Activated CD8-positive, alpha-beta T cell treated with anti-CD3 and anti-CD28 coated beads for 36 hours (primary cell): Measurements from ENCODE around the gene RPS3. TPM values are rescaled to one million over a fixed set of nuclear protein-coding genes. Genes with fewer than 3 reads are reported as not detected.
A peak's percentile ranks its signal among the peaks of the same experiment; 100 is the strongest.

Experiments used
- ATAC-seq: fragments of 200-7000 bp; cut with Tn5 transposase; one replicate; pipeline ENCODE4 v1.10.0; 2021; ENCODE audit warnings: mild to moderate bottlenecking, moderate library complexity
- CTCF ChIA-PET: fragments of 350-600 bp; sonication (Branson Sonifier 250); formaldehyde crosslinking; loops from one replicate; lab custom pipeline; 2021; ENCODE audit warnings: antibody characterized with exemption; lab: Charles Lee
- POLR2A ChIA-PET: fragments of 350-600 bp; sonication (Branson Sonifier 250); formaldehyde crosslinking; loops from one replicate; lab custom pipeline; 2021; ENCODE audit warnings: antibody characterized with exemption; lab: Charles Lee
- DNase-seq: peaks from one replicate; pipeline ENCODE4 v3.0.0-alpha.2; 2020
- H3K27ac Mint-ChIP-seq: one replicate; pipeline ENCODE4 v1.8.0; 2021; ENCODE audit warnings: mild to moderate bottlenecking, mixed read lengths
- H3K27me3 Mint-ChIP-seq: one replicate; pipeline ENCODE4 v1.8.0; 2021; ENCODE audit warnings: mixed read lengths
- H3K36me3 Mint-ChIP-seq: one replicate; pipeline ENCODE4 v1.8.0; 2021; ENCODE audit warnings: low read depth, mixed read lengths
- H3K4me1 Mint-ChIP-seq: one replicate; pipeline ENCODE4 v1.8.0; 2021; ENCODE audit warnings: low read depth, mixed read lengths
- H3K4me3 Mint-ChIP-seq: one replicate; pipeline ENCODE4 v1.8.0; 2021; ENCODE audit warnings: mild to moderate bottlenecking, moderate library complexity, mixed read lengths
- H3K9me3 Mint-ChIP-seq: one replicate; pipeline ENCODE4 v1.8.0; 2021; ENCODE audit warnings: mixed read lengths
- CTCF ChIP-seq: fragments of 200-600 bp; IDR thresholded peaks from one replicate; pipeline ENCODE4 v1.8.0; 2022; ENCODE audit warnings: antibody characterized with exemption, mild to moderate bottlenecking
- intact Hi-C: fragments of 100-400 bp; cut with micrococcal nuclease; formaldehyde crosslinking; loops from one replicate; pipeline ENCODE4 v1.10.0; 2022
- total RNA-seq, 2 experiments: library from RNA; stranded (reverse); gene quantifications; one replicate each; pipeline ENCODE4 v1.2.3, GENCODE V29; 2021

RPS3 gene
- total RNA-seq, 2 experiments from 2014 or later = 4,906 to 4,954 TPM

GRCh38 chr11:75428281-75428724, 29.0 kb downstream of the RPS3 start:
- intact Hi-C loops = no loop called here
- peaks cover 38% of the 10 kb centered on the region for H3K27me3 Mint-ChIP-seq

GRCh38 chr11:75428989-75429640, 29.8 kb downstream of the RPS3 start:
- peak overlapping the region; percentile 57 for H3K4me3 Mint-ChIP-seq
- H3K27ac Mint-ChIP-seq = peak overlapping the region; percentile 72
- H3K4me1 Mint-ChIP-seq = peaks cover 13% of the 10 kb centered on the region
- intact Hi-C loops = no loop called here
- DNase-seq (no peak), ATAC-seq (no peak)
- POLR2A ChIA-PET = interaction anchor here (1.0 to 2.4 kb wide), 7 partner anchors 12 to 48 kb away, joined by 3 to 10 read pairs (median 4); partner anchors contain the start of gene RPS3
- no peak for TF ChIP-seq CTCF
- peaks cover 3% of the 10 kb centered on the region for H3K36me3 Mint-ChIP-seq
- CTCF ChIA-PET = interaction anchor here (1.2 to 2.5 kb wide), 5 partner anchors 28 to 149 kb away, joined by 3 to 9 read pairs (median 5); no protein-coding TSS in a partner anchor
- peaks cover 6% of the 10 kb centered on the region for H3K9me3 Mint-ChIP-seq
- peaks cover 41% of the 10 kb centered on the region for H3K27me3 Mint-ChIP-seq

More at GRCh38 chr11:75428281-75428724, 29.0 kb downstream of the RPS3 start:
- POLR2A ChIA-PET = interaction anchor here (0.7 to 5.6 kb wide), 3 partner anchors 21 to 29 kb away, joined by 3 to 32 read pairs (median 3); partner anchors contain the start of gene RPS3
- TF ChIP-seq CTCF = no peak
- DNase-seq = peak; percentile 68
- H3K9me3 Mint-ChIP-seq = peaks cover 6% of the 10 kb centered on the region
- H3K4me1 Mint-ChIP-seq = peaks cover 13% of the 10 kb centered on the region
- CTCF ChIA-PET = interaction anchor here (1.6 to 2.5 kb wide), 2 partner anchors 105 to 148 kb away, joined by 6 to 9 read pairs; no protein-coding TSS in a partner anchor
- no peak overlapping the region for H3K27ac Mint-ChIP-seq
- peak; percentile 48 for ATAC-seq
- H3K36me3 Mint-ChIP-seq = peaks cover 3% of the 10 kb centered on the region
- peak overlapping the region; percentile 21 for H3K4me3 Mint-ChIP-seq

- H3K27me3 Mint-ChIP-seq = peaks cover 41% of the 10 kb centered on the region
These were observed 30.3 kb downstream of the RPS3 start for GRCh38 chr11:75429641-75429901.

GRCh38 chr11:75429902-75430713, 30.8 kb downstream of the RPS3 start:
- intact Hi-C loops = no loop called here
- ChIA-PET POLR2A (interaction anchor here (1.0 to 2.4 kb wide), 8 partner anchors 11 to 47 kb away, joined by 3 to 10 read pairs (median 4); partner anchors contain the start of gene RPS3), CTCF (interaction anchor here (1.1 to 2.5 kb wide), 5 partner anchors 29 to 150 kb away, joined by 3 to 9 read pairs (median 5); no protein-coding TSS in a partner anchor)
- peaks cover 3% of the 10 kb centered on the region for H3K36me3 Mint-ChIP-seq
- TF ChIP-seq CTCF = no peak
- DNase-seq (peak; percentile 62), ATAC-seq (peak; percentile 72)
- peak overlapping the region; percentile 50 for H3K27ac Mint-ChIP-seq
- H3K27me3 Mint-ChIP-seq = peaks cover 41% of the 10 kb centered on the region
- H3K4me3 Mint-ChIP-seq = peak overlapping the region; percentile 67
- H3K4me1 Mint-ChIP-seq = peaks cover 13% of the 10 kb centered on the region
- peaks cover 6% of the 10 kb centered on the region for H3K9me3 Mint-ChIP-seq

More at GRCh38 chr11:75429641-75429901, 30.3 kb downstream of the RPS3 start:
- peaks cover 3% of the 10 kb centered on the region for H3K36me3 Mint-ChIP-seq
- H3K27ac Mint-ChIP-seq = peak overlapping the region; percentile 72
- DNase-seq = no peak
- intact Hi-C loops = no loop called here
- peaks cover 13% of the 10 kb centered on the region for H3K4me1 Mint-ChIP-seq
- ChIA-PET CTCF (interaction anchor here (1.1 to 2.5 kb wide), 5 partner anchors 29 to 149 kb away, joined by 3 to 9 read pairs (median 5); no protein-coding TSS in a partner anchor), POLR2A (interaction anchor here (1.0 to 2.4 kb wide), 8 partner anchors 11 to 47 kb away, joined by 3 to 10 read pairs (median 4); partner anchors contain the start of gene RPS3)
- no peak for TF ChIP-seq CTCF
- no peak for ATAC-seq
- peaks cover 6% of the 10 kb centered on the region for H3K9me3 Mint-ChIP-seq
- peak overlapping the region; percentile 57 for H3K4me3 Mint-ChIP-seq
